Hematopoietic multipotent progenitor cell (in vitro differentiated cells): ENCODE data around the gene TMCO6. TPM values are rescaled to one million over a fixed set of nuclear protein-coding genes. Genes with fewer than 3 reads are reported as not detected.
"Not testable (repeated sequence)": the region's sequence is repeated elsewhere in the genome, so short reads cannot be mapped to it uniquely, and the experiment has no call there.

Experiments
- DNase-seq, 3 donors: peaks; one replicate each; pipeline ENCODE4 v3.0.0-alpha.2; 2011 to 2015; ENCODE audit warnings: low read depth in 2 of 3, low spot score in 2 of 3
- total RNA-seq: library from RNA; depleted of rRNA; stranded (reverse); fragments of >200 nt; gene quantifications from one replicate; pipeline ENCODE4 v1.2.3, GENCODE V29; 2012

TMCO6 gene
- total RNA-seq, 1 donor = 25.3 TPM

DNA sequence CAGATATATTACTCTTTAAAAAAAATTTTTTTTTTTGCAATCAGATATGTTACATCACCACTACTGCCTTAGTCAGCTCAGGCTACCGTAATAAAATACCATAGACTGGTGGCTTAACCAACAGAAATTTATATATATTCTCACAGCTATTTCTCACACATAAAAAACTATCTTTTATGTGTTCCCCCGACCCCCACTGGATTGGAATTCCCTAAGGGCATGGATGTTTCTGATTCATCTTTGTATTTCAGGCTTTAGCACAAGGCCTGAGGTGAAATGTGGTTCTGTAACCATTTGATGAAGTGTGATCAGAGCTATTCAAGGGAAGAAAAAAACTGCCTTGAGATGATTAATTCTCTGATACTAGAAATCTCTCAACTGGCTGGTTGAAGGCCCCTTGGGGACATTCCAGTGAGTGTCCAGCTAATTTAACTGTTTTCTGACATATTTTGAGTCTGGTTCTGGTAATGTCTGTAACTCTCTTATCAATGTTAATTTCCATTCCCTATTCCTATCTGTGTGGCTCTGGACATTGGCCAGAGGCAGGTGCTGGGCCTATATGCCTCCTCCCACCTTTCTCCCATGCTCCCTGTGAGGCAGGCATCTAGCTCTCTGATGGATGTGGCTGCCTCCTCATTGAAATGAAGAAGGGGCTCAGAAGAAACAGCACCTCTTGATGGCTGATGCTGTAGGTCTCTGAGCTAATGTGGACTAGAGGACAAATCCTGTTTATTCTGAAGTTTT, 8.8 kb upstream of the TMCO6 start:
- no peak for DNase-seq

GRCh38 chr5:140631036-140631417, 8.2 kb upstream of the TMCO6 start:
- DNase-seq = no peak

DNA sequence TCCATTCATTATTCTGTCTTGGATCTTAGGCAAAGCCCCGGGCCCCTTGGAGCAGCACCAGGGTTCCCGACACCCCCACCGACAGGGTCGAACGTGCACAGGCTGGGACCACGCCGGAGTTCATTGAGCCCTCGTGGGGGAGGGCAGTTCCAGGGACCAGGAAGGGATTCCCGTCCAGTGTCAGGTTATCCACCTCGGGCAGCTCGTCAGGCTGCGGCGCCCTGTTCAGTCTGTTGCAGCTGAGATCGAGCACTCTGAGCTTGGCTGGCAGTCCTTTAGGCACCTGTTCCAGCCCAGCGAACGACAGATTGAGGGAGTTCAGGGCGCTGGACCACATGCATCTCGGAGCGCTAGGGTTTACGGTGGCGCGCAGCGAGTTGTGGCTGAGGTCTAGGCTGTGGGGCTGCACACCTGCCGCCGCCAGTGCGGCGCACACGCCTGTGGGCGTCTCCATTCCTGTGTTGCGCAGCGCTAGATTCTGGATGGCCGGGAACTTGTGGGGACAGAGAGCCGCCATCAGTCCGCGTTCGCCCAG, 7.4 kb upstream of the TMCO6 start:
- DNase-seq = peak in 1 of 3 donors; percentile 36

GRCh38 chr5:140632366-140633020, 6.8 kb upstream of the TMCO6 start:
- peak in 2 of 3 donors; percentile 31 to 51 for DNase-seq

GRCh38 chr5:140633021-140633471, 6.2 kb upstream of the TMCO6 start, which contains the start of gene CD14:
Gene CD14 (minus strand): TSS chr5:140633175. CDS start chr5:140633071, 104 bp downstream.
- DNase-seq = no peak

GRCh38 chr5:140633501-140633900, 5.8 kb upstream of the TMCO6 start:
- no peak for DNase-seq

GRCh38 chr5:140634103-140634502, 5.1 kb upstream of the TMCO6 start:
- no peak for DNase-seq

DNA sequence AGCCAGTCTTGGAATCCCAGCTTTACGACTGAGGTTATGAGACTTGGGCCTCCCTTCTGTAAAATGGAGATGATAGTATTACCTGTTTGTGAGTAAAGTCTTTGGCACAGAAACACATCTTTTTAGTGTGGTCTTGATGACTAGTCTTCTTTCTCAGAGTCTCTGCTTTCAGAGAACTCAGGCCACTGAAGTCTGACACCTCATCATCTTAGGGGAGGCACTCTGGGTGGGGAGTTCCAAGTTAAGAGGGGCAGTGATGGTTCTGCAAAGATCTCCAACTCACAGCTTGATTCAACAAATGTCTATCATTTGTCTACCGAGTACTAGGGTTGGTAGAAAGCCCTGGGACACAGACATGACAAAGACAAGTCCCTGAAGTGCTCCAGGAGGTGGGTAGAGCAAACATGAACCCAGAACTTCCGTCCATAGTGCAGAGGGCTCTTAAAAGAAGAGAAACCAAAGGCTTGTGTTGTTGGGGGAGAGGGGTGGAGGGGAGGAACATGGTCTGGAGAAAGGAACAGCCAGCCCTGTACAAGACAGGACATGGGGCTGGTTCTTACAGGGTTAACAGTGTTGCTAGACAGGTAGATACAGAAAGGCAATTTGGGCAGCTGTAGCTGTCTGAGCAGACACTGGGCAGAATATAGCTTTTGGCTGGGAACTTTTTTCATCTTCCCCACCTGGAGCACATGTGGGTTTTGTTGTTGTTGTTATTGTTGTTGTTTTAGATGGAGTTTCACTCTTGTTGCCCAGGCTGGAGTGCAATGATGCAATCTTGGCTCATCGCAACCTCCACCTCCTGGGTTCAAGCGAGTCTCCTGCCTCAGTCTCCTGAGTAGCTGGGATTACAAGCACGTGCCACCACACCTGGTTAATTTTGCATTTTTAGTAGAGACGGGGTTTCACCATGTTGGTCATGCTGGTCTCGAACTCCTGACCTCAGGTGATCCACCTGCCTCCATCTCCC, 3.7 kb upstream of the TMCO6 start:
- no peak for DNase-seq

DNA sequence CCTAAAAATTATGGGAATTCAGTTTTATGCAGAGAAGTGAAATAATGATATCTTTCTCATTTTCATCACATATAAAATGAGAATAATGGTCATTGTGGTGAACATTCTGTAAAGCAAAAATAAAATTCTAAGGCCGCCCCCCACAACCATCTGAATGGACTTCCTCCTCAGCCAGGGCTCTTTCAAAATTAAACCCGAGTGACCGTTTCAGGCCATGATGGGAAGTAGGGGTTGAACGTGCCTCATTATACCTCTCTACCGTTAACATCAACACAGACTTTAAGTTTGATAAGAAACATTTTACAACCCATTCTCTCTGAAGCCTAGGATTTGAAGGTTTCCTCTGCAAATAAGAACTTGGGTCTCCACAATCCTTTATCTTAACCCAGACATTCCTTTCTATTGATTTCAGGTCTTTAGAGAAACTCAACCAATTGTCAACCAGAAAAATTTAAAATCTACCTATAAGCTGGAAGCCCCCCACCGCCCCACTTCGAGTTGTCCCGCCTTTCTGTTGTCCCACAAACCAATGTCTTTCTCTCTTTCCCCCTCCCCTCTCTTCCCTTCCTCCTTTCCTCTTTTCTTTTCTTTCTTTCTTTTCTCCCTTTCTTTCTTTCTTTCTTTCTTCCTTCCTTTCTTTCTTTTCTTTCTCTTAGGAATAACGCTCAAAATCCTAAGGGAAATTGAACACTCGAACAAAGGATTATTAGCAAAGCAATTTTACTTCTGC, 1.7 kb upstream of the TMCO6 start:
- no peak for DNase-seq

GRCh38 chr5:140638898-140639147, 428 bp upstream of the TMCO6 start:
- DNase-seq = not testable (repeated sequence)

- no peak for DNase-seq
Observed at GRCh38 chr5:140641716-140642115, 2.5 kb downstream of the TMCO6 start.

GRCh38 chr5:140642718-140643117, 3.5 kb downstream of the TMCO6 start:
- no peak for DNase-seq

GRCh38 chr5:140647042-140647419, 7.8 kb downstream of the TMCO6 start:
- peak in 1 of 3 donors; percentile 19 for DNase-seq

DNA sequence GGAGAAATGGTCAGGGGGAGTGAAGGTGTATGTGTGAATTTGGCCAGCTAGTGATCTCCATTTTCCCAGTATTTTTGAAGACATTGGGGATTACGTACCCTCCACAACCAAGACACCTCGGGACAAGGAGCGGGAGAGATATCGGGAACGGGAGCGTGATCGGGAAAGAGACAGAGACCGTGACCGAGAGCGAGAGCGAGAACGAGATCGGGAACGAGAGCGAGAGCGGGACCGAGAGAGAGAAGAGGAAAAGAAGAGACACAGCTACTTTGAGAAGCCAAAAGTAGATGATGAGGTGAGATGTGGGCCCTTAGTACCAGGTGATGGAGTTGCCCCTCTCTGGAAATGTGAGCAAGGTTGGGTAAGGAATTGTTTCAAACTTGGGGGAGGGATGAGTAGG, 19.6 kb downstream of the TMCO6 start:
- no peak for DNase-seq

DNA sequence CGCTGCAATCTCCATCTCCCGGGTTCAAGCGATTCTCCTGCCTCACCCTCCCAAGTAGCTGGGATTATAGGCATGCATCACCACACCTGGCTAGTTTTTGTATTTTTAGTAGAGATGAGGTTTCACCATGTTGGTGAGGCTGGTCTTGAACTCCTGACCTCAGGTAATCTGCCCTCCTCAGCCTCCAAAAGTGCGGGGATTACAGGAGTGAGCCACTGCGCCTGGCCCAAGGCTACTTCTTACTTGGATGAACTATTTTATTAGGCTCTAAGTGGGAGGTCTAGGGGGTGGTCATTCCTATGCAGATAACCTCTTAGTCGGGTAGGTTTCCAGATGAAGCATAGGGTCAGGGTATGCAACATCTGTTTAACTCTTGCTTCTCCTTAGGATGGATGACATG, 21.1 kb downstream of the TMCO6 start:
- DNase-seq = not testable (repeated sequence)

DNA sequence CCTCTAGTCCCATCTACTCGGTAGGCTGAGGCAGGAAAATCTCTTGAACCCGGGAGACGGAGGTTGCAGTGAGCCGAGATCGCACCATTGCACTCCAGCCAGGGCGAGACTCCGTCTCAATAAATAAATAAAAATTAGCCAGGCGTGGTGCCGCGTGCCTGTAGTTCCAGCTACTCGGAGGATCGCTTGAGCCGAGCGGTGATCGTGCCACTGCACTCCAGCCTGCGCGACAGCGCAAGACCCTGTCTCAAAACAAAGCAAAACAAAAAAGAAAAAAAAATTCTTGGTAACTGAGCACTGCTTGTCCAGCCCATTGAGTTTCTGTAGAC, 24.7 kb downstream of the TMCO6 start:
- no peak for DNase-seq

GRCh38 chr5:140664359-140665119, 25.3 kb downstream of the TMCO6 start, which contains the start of gene WDR55:
Gene WDR55 (plus strand): TSS chr5:140664904. CDS start chr5:140664913, 9 bp downstream.
- peak; percentile 84 to 96 (median 95) for DNase-seq

GRCh38 chr5:140671035-140671434, 31.8 kb downstream of the TMCO6 start:
- not testable (repeated sequence) for DNase-seq

DNA sequence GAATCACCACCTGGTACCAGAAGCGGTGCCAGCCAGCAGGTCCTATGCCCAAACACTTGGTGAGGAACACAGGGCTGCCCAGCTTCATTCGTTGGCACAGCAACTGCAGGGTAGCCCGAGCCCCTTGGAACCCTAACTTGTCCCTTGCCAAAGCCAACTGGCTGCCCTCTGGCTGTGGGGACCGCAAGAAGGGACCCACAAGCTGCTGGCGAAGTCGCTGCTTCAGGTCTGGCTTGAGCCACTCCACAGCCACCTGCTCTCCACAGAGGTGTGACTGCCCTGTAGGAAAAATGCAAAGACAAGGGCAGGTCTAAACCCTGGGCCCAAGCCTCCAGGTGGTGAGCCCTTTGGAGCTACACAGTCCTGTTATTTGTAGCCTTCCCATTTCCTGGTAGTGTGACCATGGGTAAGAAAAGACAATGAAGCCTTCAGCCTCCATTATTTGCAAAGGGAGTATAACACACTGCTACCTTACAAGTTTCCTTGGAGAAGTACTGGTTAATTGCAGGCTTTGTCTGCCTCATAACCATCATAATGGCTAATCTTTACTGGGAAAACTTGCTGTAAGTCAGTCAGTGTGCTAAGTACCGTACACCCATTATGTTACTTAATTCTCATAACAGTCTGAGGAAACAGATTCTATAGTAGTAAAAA, 32.3 kb downstream of the TMCO6 start:
- no peak for DNase-seq
